WI38 (cell line): Measurements from ENCODE around the gene MUC5B.

Experiments
- H3K4me3 ChIP-seq: 2 replicates; pipeline ENCODE4 v1.5.1; 2011; ENCODE audit warnings: low read depth, mild to moderate bottlenecking, control low read depth, low read length
- CTCF ChIP-seq: IDR thresholded peaks from 2 replicates; pipeline ENCODE4 v1.5.1; 2012; ENCODE audit warnings: low read depth, mild to moderate bottlenecking, control low read depth, low read length

The MUC5B gene

GRCh38 chr11:1203505-1204271 is 19.2 kb upstream of the MUC5B start:
- TF ChIP-seq CTCF: no peak
- no peak overlapping the region for H3K4me3 ChIP-seq

GRCh38 chr11:1204381-1205101 is 18.3 kb upstream of the MUC5B start:
- no peak overlapping the region for H3K4me3 ChIP-seq
- no peak for TF ChIP-seq CTCF

- no peak for TF ChIP-seq CTCF
- no peak overlapping the region for H3K4me3 ChIP-seq
These were observed 17.5 kb upstream of the MUC5B start for GRCh38 chr11:1205121-1205986.

- H3K4me3 ChIP-seq: no peak overlapping the region
- no peak for TF ChIP-seq CTCF
These were observed 16.9 kb upstream of the MUC5B start for GRCh38 chr11:1205987-1206331.

- no peak overlapping the region for H3K4me3 ChIP-seq
- TF ChIP-seq CTCF: no peak
These were observed 16.2 kb upstream of the MUC5B start for GRCh38 chr11:1206391-1207271.

- no peak for TF ChIP-seq CTCF
- no peak overlapping the region for H3K4me3 ChIP-seq
These were observed 15.3 kb upstream of the MUC5B start for GRCh38 chr11:1207401-1208143.
